ENCODE measurements around the gene SCG5.

The SCG5 gene

DNA sequence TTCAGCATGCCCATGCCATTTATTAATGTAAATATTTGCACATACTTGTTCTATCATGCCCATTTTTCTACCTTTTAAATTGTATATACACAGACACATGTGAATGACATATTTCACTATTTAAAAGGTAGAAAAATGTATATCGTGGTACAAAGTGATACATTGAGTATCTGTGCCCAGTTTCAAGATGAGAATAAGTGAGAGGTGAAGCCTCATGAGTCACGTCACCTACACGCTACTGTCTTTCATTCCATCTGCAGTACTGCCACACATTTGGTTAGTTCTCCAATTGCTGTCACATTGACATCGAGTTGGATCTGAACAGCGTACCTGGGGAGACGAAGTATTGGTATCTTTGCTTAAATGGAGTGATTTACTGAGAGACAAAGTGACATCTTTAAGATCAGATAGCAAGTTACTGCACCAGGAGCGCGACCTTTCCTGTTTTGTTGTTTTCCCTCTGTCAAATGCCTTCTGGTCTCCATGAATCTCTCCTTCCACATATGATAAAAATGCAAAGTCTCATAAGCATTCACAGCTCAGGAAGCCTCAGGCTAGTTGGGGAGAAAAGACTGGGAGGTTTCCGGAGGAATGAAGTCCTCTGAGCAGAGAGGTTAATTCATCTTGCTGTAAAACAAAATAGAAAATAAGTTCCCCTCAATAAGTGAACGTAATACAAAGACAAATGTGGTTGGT is 88.3 kb downstream of the SCG5 start:
- no peak for DNase-seq

DNA sequence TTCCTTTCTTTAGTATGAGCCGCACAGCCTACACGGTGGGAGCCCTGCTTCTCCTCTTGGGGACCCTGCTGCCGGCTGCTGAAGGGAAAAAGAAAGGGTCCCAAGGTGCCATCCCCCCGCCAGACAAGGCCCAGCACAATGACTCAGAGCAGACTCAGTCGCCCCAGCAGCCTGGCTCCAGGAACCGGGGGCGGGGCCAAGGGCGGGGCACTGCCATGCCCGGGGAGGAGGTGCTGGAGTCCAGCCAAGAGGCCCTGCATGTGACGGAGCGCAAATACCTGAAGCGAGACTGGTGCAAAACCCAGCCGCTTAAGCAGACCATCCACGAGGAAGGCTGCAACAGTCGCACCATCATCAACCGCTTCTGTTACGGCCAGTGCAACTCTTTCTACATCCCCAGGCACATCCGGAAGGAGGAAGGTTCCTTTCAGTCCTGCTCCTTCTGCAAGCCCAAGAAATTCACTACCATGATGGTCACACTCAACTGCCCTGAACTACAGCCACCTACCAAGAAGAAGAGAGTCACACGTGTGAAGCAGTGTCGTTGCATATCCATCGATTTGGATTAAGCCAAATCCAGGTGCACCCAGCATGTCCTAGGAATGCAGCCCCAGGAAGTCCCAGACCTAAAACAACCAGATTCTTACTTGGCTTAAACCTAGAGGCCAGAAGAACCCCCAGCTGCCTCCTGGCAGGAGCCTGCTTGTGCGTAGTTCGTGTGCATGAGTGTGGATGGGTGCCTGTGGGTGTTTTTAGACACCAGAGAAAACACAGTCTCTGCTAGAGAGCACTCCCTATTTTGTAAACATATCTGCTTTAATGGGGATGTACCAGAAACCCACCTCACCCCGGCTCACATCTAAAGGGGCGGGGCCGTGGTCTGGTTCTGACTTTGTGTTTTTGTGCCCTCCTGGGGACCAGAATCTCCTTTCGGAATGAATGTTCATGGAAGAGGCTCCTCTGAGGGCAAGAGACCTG is 89.5 kb downstream of the SCG5 start:
- no peak for DNase-seq

DNA sequence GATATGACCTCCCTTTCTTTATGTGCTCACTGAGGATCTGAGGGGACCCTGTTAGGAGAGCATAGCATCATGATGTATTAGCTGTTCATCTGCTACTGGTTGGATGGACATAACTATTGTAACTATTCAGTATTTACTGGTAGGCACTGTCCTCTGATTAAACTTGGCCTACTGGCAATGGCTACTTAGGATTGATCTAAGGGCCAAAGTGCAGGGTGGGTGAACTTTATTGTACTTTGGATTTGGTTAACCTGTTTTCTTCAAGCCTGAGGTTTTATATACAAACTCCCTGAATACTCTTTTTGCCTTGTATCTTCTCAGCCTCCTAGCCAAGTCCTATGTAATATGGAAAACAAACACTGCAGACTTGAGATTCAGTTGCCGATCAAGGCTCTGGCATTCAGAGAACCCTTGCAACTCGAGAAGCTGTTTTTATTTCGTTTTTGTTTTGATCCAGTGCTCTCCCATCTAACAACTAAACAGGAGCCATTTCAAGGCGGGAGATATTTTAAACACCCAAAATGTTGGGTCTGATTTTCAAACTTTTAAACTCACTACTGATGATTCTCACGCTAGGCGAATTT is 91.2 kb downstream of the SCG5 start:
- no peak for DNase-seq

DNA sequence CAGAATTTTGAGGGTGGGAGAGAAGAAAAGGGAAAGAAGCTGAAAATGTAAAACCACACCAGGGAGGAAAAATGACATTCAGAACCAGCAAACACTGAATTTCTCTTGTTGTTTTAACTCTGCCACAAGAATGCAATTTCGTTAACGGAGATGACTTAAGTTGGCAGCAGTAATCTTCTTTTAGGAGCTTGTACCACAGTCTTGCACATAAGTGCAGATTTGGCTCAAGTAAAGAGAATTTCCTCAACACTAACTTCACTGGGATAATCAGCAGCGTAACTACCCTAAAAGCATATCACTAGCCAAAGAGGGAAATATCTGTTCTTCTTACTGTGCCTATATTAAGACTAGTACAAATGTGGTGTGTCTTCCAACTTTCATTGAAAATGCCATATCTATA is 91.8 kb downstream of the SCG5 start:
- no peak for DNase-seq

DNA sequence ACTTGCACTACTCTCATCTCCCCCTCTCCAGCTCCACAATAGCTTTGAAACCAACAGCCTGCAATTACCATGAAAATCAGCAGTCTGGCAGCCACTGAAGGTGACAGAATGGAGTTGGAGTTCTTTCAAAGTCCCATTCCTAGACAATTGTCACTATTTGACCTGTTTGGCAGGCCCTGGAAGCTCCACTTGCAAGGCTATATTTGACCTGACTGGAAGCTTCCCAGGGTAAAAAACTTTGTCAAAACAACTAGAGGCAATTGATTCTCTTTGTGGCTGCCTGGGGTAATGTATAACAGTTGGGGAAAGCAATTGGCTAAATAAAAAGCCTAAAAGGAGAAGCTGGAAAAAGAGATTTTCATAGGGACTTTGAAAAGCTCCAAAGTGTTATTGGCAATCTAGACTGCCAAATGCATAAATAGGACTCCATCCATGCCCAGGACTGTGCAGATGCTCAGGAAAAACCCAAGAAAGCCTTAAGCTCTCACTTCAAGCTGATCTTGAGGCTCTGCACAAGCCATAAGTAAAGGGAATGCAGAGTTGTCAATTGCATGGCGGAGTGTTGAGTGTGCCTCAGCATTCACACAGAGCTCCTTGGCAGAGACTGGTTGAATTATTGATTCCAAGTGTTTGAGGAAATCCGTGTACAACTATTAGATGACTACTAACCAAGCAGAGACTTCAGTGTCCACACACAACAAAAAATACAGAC is 94.6 kb downstream of the SCG5 start:
- DNase-seq, result no peak

DNA sequence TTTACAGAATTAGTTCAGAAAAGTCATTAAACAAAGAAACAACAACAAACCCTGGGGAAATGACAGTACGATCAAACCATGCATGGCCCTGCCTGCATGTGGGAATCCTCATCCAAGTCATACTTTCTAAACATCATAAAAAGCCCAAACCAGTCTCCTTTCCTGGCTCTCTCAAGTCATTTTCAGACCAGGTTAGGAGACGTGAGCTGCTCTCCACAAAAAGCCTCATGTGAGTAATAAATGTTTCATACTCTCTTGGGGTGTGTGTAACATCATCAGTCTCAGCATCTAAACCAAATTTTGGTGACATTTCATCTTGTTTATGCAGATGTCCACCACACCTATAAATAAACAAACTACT is 95.2 kb downstream of the SCG5 start:
- DNase-seq, result no peak

DNA sequence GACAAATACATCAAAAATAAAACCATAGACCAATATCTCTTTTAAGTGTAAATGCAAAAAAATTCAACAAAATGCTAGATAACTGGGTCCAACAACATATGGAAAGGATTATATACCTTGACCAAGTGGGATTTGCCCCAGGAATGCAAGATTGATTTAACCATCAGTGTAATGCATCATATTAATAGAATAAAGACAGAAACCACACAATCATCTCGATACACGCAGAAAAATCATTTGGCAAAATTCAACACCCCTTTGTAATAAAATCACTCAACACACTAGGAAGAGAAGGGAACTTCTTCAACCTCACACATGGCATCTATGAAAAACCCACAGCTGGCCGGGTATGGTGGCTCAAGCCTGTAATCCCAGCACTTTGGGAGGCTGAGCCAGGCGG is 95.8 kb downstream of the SCG5 start:
- DNase-seq, result no peak

DNA sequence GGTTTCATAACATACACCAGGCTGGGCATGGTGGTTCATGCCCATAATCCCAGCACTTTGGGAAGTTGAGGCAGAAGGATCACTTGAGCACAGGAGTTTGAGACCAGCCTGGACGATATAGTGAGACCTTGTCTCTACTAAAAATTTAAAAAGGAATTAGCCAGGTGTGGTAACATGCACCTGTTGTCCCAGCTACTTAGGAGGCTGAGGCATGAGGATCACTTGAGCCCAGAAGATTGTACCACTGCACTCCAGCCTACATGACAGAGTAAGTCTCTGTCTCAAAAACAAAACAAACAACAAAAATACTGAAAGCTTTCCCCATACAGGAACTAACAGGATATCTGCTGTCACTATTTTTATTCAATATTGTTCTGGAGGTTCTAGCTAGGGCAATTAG is 97.2 kb downstream of the SCG5 start:
- DNase-seq, result no peak

DNA sequence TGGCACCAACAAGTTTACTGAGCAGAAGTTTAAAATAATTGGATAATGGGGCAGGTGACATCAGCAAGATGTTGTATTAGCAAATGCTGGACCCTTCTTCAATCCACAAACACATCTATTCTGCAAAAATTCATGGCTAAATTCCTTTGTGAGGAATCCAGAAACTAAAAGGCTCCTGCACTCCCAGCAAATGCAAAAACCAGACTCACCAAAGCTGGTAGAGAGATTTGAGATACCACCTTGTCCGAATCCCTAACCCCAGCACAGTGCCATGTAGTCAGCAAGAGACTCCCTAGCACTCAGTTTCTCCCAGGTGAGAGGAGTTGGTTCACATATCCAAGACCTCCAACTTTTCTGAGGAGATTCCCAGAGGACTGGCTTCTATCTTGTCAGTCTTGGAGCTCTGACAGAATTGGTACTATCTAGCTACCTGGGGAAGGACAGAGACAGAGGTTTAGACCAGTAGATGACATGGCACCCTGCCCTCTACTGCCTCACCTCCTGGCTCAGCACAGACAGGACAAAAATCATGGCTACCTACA is 98.1 kb downstream of the SCG5 start:
- no peak for DNase-seq

DNA sequence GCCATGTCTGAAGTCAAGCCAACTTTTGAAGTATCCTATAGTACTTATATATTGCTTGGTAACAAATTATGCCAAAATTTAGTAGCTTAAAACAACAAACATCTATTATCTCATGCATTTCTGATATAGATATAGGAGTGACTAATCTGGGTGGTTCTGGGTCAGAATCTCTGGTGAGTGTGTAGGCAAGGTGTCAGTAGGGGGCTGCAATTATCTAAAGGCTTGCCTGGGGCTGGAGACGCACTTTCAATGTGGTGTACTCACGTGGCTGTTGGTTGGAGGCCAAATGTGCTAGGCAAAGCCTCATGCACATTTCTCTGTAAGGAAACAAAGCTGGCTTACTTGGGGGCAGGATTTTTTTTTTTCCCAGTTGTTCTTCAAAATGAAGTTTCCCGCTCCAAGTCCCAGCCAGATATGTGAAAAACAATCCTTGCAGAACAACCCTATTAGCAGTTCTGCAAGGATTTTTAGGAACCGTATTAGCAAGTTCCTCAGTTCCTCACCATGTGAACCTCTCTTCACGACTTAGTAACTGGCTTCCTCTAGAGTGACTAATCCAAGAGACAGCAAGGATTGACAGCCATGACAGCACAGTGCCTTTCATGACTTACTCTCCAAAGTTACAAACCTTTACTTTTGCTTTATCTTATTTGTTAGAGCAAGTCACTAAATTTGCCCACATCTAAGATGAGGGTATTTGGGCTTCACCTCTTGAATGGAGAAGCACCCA is 102.1 kb downstream of the SCG5 start:
- DNase-seq, result no peak

DNA sequence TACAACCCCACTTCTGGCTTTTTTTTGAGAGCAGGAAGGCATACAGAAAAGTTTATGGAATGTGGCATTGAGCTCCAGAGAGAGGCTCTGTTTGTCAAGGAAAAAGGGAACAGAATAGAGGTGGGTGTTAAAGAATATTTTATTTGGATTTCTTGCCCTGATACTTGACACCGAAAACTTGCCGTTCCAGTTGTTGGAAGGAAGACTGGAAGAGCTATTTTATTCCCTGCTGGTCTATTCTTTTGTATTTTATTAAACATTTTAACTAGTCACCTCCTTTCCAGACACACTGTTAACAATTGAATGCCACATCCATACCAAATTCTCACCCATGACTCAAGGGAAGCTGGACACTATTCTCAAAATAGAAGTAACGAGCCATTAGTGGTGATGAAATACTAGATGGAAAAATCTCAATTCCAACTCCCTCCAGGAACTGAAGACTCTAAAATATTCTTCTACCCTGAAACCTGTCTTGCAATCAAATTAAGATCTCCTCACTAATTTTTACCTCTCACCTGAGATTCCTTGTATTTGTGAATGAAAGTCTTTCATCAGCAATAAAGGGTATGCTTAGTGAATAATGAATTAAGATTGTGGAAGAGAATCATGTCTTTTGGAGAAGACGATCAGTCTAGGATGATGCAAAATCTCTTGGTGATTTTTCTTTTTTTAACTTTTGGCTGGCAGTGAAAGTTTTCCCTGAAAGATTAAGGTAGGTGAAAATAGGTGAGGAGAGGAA is 104.8 kb downstream of the SCG5 start:
- no peak for DNase-seq

Measured in 8988T (cell line).